Small intestine (tissue), 7 donors: ENCODE measurements around the gene ZNF735. TPM values are rescaled to one million over a fixed set of nuclear protein-coding genes. Genes with fewer than 3 reads are reported as not detected.

ENCODE experiments used
- DNase-seq, 2 donors: peaks; one replicate each; pipeline versions ENCODE4 v3.0.0 to v3.0.0-alpha.2; 2013
- FAIRE-seq: peaks from 2 replicates; lab custom pipeline; 2012; peaks lifted over from hg19 to GRCh38; lab: Jason Lieb, UNC
- H3K27ac ChIP-seq, 3 donors: one replicate each; pipeline ENCODE4 v1.5.1; 2013; ENCODE audit warnings: low read length in 2 of 3, mild to moderate bottlenecking in 2 of 3, control low read depth in 1 of 3, inconsistent platforms in 1 of 3, low read depth in 1 of 3, moderate library complexity in 1 of 3
- H3K27me3 ChIP-seq, 3 donors: one replicate each; pipeline ENCODE4 v1.6.1; 2013; ENCODE audit warnings: low read length in 3 of 3, inconsistent platforms in 1 of 3; ENCODE audit not compliant: control insufficient read depth in 3 of 3, insufficient read depth in 3 of 3
- H3K36me3 ChIP-seq, 3 donors: one replicate each; pipeline ENCODE4 v1.6.1; 2013; ENCODE audit warnings: low read length in 3 of 3, inconsistent platforms in 1 of 3, low read depth in 1 of 3, mild to moderate bottlenecking in 1 of 3, moderate library complexity in 1 of 3; ENCODE audit not compliant: control insufficient read depth in 3 of 3, insufficient read depth in 2 of 3
- H3K4me1 ChIP-seq, 3 donors: one replicate each; pipeline ENCODE4 v1.6.1; 2013; ENCODE audit warnings: low read length in 2 of 3, inconsistent platforms in 1 of 3, low read depth in 1 of 3, mild to moderate bottlenecking in 1 of 3, moderate library complexity in 1 of 3; ENCODE audit not compliant: control insufficient read depth in 3 of 3, insufficient read depth in 2 of 3
- H3K4me3 ChIP-seq, 3 donors: one replicate each; pipeline ENCODE4 v1.5.1; 2013; ENCODE audit warnings: low read length in 3 of 3, control low read depth in 1 of 3, inconsistent platforms in 1 of 3, low read depth in 1 of 3, mild to moderate bottlenecking in 1 of 3, moderate library complexity in 1 of 3
- H3K9me3 ChIP-seq, 2 donors: one replicate each; pipeline ENCODE4 v1.6.1; 2013; ENCODE audit warnings: low read depth in 1 of 2, low read length in 1 of 2; ENCODE audit not compliant: control insufficient read depth in 2 of 2, insufficient read depth in 1 of 2
- WGBS, 3 donors: extraction: QIAGEN DNeasy Blood & Tissue Kit; methylation state at CpG; one replicate each; pipeline ENCODE4 v1.1.7; 2013; 5-methylcytosine and 5-hydroxymethylcytosine counted together
- polyA plus RNA-seq, 4 donors: library from polyadenylated mRNA; stranded (reverse) in 3 of 4; unstranded in 1 of 4; fragments of 200-250 nt in 3 of 4; fragments of 120-200 nt in 1 of 4; gene quantifications; one replicate each; pipeline versions ENCODE4 v1.2.1 to v1.2.3, GENCODE V29; 2013
- donor health status: healthy with polysubstance abuse.
- donor health status: control.
- donor health status: control.
- donor health status: Bipolar disorder and iron deficiency.
- donor health status: healthy.

Gene ZNF735
- polyA plus RNA-seq, 4 donors, result not detected

DNA sequence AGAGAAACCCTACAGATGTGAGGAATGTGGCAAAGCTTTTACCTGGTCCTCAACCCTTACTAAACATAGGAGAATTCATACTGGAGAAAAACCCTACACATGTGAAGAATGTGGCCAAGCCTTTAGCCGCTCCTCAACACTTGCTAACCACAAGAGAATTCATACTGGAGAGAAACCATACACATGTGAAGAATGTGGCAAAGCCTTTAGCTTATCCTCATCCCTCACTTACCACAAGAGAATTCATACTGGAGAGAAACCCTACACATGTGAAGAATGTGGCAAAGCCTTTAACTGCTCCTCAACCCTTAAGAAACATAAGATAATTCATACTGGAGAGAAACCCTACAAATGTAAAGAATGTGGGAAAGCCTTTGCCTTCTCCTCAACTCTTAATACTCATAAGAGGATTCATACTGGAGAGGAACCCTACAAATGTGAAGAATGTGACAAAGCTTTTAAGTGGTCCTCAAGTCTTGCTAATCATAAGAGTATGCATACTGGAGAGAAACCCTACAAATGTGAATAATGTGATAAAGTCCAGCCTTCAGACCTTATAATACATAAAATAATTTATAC lies 59.4 kb downstream of the ZNF735 start:
- Histone ChIP-seq H3K4me3 (no peak overlapping the region), H3K4me1 (no peaks in the 10 kb centered on the region), H3K9me3 (peaks cover 0 to 16% of the 10 kb centered on the region in 2 donors), H3K27ac (no peak overlapping the region), H3K27me3 (no peaks in the 10 kb centered on the region), H3K36me3 (no peaks in the 10 kb centered on the region)
- DNase-seq, result no peak
- WGBS, 3 donors, result 81 to 88% (median 86%) methylated on average over 1 of the region's 1 CpG
- no peak for FAIRE-seq

Other genes with a start within 250 kb of the ZNF735 start
- gene ZNF722, start 208.4 kb upstream of the ZNF735 start, polyA plus RNA-seq, result not detected
- gene ZNF727, start 161.8 kb upstream of the ZNF735 start, polyA plus RNA-seq, result under 1 TPM in 2 of 4 donors, not detected in 2; 0.04 to 0.37 TPM
- gene ZNF679, start 21.3 kb downstream of the ZNF735 start, polyA plus RNA-seq, result not detected
- gene ZNF736, start 106.8 kb downstream of the ZNF735 start, polyA plus RNA-seq, result 10 to 100 TPM in 1 of 4 donors, 1 to 10 TPM in 1, under 1 TPM in 2; 0.27 to 12.3 (median 2.0) TPM